Transverse colon (tissue), 4 donors: ENCODE measurements around the gene PTPRO.

Experiments used
- EP300 ChIP-seq: sonication (generic); formaldehyde crosslinking; IDR thresholded peaks from one replicate; pipeline ENCODE4 v1.6.1; 2017; ENCODE audit warnings: antibody characterized with exemption, low read depth
- POLR2A ChIP-seq: fragments of 450-650 bp; IDR thresholded peaks from one replicate; pipeline ENCODE4 v1.6.1; 2016; ENCODE audit warnings: antibody characterized with exemption, mild to moderate bottlenecking, moderate library complexity
- POLR2AphosphoS5 ChIP-seq, 3 donors: sonication (generic); formaldehyde crosslinking; IDR thresholded peaks; one replicate each; pipeline ENCODE4 v1.6.1; 2016; ENCODE audit warnings: antibody characterized with exemption in 3 of 3
- TF ChIP-seq, protein P1 (sequence below), 5 experiments: fragments of 200-600 bp in 3 of 5; fragments of 450-650 bp in 2 of 5; sonication (generic) in 3 of 5; IDR thresholded peaks; 1 replicate in 2 of 5; 2 replicates in 3 of 5; pipeline ENCODE4 v1.5.1; 2016 to 2017; ENCODE audit warnings: antibody characterized with exemption in 5 of 5, inconsistent platforms in 3 of 5, mild to moderate bottlenecking in 2 of 5, moderate library complexity in 1 of 5

DNA sequence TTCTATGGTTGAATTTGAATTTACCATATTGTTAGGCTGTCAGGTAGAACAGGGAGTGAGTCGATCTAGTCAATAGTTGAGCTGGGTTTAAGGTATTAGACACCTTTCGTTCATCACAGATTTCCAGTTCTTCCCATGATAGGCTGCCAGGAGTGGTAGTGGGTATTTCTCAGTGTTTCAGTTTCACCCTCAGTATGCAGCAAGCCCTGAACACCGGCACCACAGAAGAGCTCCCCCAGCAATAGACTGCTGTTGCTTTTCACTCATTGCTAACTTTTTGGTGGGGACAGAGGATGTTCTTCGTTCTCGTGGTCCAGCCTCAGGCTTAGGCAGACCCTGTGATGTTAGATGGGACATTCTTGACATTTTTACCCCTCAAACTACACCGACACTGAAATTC lies 164.6 kb downstream of the PTPRO start:
- TF ChIP-seq, protein P1, sequence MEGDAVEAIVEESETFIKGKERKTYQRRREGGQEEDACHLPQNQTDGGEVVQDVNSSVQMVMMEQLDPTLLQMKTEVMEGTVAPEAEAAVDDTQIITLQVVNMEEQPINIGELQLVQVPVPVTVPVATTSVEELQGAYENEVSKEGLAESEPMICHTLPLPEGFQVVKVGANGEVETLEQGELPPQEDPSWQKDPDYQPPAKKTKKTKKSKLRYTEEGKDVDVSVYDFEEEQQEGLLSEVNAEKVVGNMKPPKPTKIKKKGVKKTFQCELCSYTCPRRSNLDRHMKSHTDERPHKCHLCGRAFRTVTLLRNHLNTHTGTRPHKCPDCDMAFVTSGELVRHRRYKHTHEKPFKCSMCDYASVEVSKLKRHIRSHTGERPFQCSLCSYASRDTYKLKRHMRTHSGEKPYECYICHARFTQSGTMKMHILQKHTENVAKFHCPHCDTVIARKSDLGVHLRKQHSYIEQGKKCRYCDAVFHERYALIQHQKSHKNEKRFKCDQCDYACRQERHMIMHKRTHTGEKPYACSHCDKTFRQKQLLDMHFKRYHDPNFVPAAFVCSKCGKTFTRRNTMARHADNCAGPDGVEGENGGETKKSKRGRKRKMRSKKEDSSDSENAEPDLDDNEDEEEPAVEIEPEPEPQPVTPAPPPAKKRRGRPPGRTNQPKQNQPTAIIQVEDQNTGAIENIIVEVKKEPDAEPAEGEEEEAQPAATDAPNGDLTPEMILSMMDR (IDR thresholded peaks at IDR 0.05): no peak
- no peak for TF ChIP-seq POLR2A
- no peak for TF ChIP-seq EP300
- no peak for TF ChIP-seq POLR2AphosphoS5 (IDR thresholded peaks at IDR 0.05)
